ENCODE measurements around the gene TMEM63A. TPM values are rescaled to one million over a fixed set of nuclear protein-coding genes. Genes with fewer than 3 reads are reported as not detected.
"Not testable (repeated sequence)": the region's sequence is repeated elsewhere in the genome, so short reads cannot be mapped to it uniquely, and the experiment has no call there.

TMEM63A gene
- total RNA-seq, 1 experiment from 2014 or later: 4.5 TPM

- no peak for DNase-seq (ENCODE audit: low read depth)
Observed at GRCh38 chr1:225908773-225909172, 26.6 kb upstream of the TMEM63A start.

GRCh38 chr1:225908013-225908640, 25.9 kb upstream of the TMEM63A start:
- no peak for DNase-seq (ENCODE audit: low read depth)

- no peak for DNase-seq (ENCODE audit: low read depth)
Observed at GRCh38 chr1:225907341-225907740, 25.2 kb upstream of the TMEM63A start.

- DNase-seq (ENCODE audit: low read depth): no peak
Observed at GRCh38 chr1:225906467-225906866, 24.3 kb upstream of the TMEM63A start.

GRCh38 chr1:225903623-225904022, 21.4 kb upstream of the TMEM63A start:
- DNase-seq (ENCODE audit: low read depth): no peak

GRCh38 chr1:225899044-225899925, 17.1 kb upstream of the TMEM63A start:
- DNase-seq (ENCODE audit: low read depth): no peak

GRCh38 chr1:225897595-225898514, 15.7 kb upstream of the TMEM63A start:
- DNase-seq (ENCODE audit: low read depth): no peak

GRCh38 chr1:225896937-225897549, 14.9 kb upstream of the TMEM63A start:
- peak; percentile 78 for DNase-seq (ENCODE audit: low read depth)

GRCh38 chr1:225896494-225896893, 14.3 kb upstream of the TMEM63A start:
- no peak for DNase-seq (ENCODE audit: low read depth)

- DNase-seq (ENCODE audit: low read depth): no peak
Observed at GRCh38 chr1:225892307-225892706, 10.1 kb upstream of the TMEM63A start.

- peak; percentile 29 for DNase-seq (ENCODE audit: low read depth)
Observed at GRCh38 chr1:225891229-225891972, 9.2 kb upstream of the TMEM63A start.

- DNase-seq (ENCODE audit: low read depth): no peak
Observed at GRCh38 chr1:225890346-225891228, 8.4 kb upstream of the TMEM63A start.

- DNase-seq (ENCODE audit: low read depth): no peak
Observed at GRCh38 chr1:225889743-225890142, 7.6 kb upstream of the TMEM63A start.

GRCh38 chr1:225888898-225889601, 6.9 kb upstream of the TMEM63A start, which contains the start of gene LEFTY1:
Gene LEFTY1 (minus strand): TSS chr1:225889146. CDS start chr1:225889066, 80 bp downstream.
- no peak for DNase-seq (ENCODE audit: low read depth)

- DNase-seq (ENCODE audit: low read depth): no peak
Observed at GRCh38 chr1:225888289-225888897, 6.2 kb upstream of the TMEM63A start.

- DNase-seq (ENCODE audit: low read depth): not testable (repeated sequence)
Observed at GRCh38 chr1:225887554-225888288, 5.5 kb upstream of the TMEM63A start.

GRCh38 chr1:225887030-225887314, 4.8 kb upstream of the TMEM63A start:
- DNase-seq (ENCODE audit: low read depth): no peak
